IPS DF 19.7 (cell line): ENCODE data around the gene MLC1.

ENCODE experiments used
- DNase-seq: peaks from one replicate; pipeline ENCODE4 v3.0.0-alpha.2; 2013; ENCODE audit warnings: low read depth, low spot score

Gene MLC1

DNA sequence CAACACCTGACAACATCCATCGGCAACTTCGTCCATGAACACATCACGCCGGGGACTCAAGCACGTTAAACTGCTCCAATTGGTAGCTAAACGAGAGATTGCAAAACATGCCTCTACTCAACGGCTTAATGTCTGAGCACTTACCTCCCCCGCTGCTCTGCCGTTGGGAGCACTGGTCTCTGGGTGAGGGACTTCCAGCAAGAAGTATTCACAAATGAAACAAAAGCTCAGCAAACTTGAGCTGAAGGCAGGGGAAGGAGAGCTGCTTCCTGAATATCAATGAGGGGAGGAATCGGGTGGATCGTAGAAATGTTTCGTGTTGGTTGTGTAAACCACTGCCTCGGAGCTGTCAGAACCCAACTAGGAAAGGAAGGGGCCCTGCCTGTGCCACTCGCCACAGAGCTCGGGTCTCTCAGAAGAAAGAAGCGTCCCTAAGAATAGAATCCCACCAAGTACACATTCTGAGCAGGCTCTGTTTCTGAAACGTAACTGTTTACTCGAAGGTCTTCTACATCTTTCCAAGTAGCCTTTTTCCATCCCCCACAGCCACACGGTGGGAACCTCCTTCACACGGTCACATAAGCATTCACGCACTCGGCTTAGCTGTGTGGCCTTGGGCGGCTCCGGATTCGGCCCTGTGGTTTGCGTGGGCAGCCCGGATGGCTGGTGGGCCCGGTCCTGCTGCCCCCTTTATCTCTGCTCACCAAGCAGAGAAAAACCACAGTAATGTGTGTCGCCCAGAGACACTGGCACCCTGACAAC lies at the start of gene MLC1:
TSS of gene MLC1 (minus strand) at position 216 of the 762 bp plus-strand sequence. CDS start 524 bp downstream, outside the sequence.
- DNase-seq, result no peak

DNA sequence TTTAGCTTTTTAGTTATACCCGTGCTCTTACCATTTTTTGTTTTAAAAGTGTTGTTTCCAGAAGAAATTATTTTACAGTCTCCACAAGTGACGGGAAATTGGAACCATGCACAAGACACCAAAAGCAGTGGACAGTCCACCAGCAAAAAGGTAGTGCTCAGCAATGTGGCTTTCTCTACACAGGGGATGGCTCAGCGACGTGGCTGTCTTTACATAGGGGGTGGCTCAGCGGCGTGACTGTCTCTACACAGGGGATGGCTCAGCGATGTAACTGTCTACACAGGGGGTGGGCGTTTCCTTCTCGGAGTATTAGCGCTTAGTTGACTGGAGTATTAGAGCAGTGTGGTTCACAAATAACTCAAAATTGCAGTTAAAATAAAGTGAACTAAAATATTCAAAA lies 49.3 kb upstream of the MLC1 start:
- DNase-seq, result no peak

DNA sequence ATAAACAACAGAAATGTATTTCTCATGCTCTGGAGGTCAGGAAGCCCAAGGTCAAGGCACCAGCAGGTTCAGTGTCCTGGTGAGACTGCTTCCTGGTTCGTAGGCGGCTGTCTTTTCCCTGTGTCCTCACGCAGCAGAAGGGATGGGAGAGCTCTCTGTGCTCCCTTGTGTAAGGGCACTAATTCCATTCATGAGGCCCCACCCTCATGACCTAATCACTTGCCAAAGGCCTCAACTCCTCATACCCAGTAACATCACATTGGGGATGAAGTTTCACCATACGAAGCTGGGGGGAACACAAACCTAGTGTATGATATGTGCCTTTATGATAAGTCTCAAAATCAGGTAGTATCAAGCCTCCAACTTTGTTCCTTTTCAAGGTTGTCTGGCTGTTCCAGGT lies 46.7 kb upstream of the MLC1 start:
- DNase-seq, result no peak

DNA sequence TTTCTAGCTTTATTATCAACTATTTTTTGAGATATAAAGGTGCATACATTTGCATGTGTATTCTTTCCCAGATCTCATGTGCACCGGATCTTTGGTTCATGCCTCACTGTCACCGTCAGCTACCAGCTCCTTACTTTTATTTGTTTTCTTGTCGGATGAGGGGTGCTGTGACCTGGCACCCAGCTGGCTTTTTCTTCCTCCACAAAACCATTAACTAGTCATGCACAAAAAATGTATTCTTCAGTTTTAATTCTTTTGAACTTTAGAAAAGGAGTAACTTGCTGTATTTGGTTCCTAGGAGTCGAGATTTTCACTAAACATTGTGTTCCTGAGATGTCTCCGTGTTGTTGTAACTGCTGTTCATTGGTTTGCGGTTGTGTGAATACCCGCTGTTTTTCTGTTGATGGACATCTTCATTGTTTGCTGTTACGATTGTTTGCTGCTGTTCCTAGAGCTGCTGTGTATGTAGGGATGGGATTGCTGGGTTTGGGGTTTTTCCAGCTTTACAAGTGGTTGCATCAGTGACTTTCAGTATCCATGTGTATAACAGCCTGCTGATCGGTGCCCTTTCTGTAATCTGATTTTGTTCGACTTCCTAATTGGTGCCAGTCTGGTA lies 44.0 kb upstream of the MLC1 start:
- DNase-seq, result no peak

DNA sequence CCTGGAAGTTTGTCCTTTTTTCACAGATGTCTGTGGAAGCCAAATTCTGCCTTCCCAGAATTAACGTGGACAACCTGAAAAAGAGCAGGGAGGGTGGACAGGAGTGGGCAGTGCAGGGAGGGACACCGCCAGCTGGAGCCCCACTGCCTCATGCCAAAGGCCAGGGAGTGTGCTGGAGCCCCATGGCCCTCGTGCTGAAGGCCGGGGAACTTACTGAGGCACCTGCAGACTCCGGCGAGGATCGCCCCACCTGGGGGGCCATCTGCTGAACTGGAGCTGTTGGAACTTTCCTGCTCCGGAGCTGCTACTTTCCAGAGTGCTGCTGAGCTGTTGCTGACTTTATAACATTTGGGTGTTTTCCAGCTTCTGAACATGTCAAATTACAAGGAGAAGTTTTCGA lies 39.8 kb upstream of the MLC1 start:
- no peak for DNase-seq

DNA sequence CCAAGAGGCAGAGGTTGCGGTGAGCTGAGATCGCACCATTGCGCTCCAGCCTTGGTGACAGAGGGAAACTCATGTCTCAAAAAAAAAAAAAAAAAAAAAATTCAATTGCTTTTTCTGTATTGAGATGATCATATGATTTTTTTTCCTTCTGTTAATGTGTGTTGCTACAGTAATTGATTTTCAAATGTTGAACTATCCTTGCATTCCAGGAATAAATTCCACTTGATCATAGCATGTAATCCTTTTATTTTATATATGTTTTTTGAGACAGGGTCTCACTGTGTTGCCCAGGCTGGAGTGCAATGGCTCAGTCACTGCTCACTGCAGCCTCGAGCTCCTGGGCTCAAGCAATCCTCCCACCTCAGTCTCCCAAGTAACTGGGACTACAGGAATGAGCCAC lies 37.9 kb upstream of the MLC1 start:
- DNase-seq, result no peak

DNA sequence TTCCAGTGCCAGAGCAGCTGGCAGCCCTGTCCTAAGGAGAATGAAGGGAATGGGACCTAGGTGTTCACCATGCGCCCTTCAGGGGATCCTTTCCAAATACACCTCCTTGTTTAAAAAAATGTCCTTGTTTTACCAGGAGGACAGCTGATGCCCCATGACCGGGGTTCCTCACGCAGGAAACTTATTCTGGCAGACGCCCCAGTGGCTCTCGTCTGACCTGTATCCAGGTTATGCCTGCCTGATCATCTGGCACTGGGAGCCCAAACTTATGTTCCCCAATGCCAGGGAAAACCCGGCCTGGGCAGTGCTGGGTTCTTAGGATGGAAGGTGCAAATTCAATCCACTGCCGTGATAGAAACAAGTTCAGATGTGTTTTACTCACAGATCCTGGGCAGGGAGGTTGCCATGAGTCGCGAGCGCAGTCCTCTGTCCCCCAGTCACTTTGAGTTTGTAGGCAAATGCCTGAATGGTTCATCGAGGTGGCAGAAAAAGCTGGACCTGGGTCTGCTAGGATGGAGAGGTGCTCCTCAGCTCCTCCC lies 36.0 kb upstream of the MLC1 start:
- no peak for DNase-seq

DNA sequence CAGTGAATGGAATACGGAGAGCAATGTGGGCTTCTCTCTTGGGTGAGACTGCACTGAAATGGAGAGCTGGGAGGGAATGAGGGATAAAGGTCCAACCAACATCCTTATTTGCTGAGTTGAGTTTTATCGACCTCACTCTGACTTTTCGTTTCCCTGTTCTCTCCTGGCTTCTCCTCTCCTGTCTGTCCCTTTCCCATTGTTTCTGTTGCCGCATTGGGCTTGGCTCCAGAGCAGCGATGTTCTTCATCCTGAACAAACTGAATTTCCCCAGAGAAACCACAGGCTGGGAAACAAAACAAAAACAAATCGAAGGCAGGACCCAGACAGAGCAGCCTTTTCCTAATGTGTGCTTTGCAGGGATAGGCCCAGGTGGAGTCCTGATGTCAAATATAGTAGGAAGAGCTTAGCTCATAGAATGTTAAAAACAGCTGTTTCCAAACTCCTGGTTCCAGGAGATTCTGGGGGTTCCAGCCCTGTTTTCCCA lies 34.6 kb upstream of the MLC1 start:
- no peak for DNase-seq

DNA sequence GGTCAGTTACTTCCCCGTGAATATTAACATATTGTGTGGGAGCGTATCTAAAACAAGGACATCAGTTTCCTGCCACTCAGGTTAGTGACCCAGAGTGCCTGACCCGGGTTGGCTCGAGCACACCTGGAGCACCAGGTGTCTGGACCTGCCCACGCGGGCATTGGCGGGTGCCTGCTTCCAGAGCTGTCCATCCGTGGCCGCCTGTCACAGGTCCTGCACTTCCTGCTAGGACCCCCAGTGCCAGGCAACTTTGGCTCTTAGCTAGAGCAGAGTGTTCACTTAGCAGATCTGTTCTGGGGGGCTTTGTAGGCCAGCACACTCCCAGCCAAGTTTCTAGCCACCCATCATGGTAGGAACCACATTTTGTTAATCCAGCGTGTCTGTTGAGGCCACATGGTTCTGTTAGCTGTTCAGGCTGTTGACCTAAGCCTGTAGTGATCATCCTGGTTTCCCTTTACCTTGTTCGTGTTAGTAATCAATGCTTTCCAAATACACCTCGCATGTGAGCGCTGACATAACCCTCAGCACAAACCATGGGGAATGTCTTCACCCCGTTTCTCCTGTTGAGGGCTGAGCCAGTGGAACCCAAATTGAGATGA lies 34.0 kb upstream of the MLC1 start:
- DNase-seq, result no peak

DNA sequence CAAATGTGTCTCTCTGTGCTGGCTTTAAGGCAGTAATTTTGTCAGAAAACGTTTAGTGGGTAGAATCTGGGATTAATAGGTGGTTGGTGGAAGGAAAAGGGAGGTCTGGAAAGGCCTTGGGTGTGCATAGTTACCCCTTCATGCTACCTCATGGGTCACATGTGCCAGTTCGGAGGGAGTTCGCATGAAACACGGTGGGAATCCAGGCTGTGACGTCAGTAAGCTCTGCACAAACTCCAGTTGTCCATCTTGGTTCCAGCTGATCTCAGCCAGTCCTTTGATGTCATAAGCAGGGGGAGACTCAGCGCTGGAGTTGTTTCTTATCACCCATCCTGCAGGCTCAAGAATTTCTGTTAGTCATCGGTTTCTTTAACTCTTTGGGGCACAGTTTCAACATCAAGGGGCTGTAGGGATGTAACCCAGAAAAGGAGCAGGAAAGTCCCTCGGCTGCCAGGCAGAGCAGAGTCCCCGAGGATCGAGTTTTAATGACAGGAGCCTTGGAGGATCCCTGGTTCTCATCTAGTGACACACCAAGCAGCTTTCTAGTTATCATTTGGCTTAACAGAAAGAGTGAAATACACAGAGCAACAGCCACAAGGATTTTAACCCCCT lies 33.4 kb upstream of the MLC1 start:
- no peak for DNase-seq

DNA sequence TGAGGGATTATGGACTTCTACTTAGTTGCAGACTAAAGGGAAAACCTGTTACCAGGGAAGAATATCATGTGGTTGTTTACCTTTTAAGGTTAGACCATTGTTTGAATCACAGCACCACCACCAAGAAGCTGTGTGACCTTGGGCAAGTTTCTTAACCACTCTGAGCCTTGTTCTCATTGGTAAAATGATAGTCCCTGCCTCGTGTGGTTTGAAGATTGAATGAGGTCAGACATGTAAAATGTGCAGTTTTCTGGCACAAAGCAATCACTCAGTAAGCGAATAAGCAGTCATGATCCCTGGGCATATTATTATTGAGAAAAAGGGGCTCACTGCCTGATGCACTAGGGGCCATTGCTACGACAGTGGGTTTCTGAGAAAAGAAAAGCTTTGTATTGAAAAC lies 32.9 kb upstream of the MLC1 start:
- DNase-seq, result no peak

DNA sequence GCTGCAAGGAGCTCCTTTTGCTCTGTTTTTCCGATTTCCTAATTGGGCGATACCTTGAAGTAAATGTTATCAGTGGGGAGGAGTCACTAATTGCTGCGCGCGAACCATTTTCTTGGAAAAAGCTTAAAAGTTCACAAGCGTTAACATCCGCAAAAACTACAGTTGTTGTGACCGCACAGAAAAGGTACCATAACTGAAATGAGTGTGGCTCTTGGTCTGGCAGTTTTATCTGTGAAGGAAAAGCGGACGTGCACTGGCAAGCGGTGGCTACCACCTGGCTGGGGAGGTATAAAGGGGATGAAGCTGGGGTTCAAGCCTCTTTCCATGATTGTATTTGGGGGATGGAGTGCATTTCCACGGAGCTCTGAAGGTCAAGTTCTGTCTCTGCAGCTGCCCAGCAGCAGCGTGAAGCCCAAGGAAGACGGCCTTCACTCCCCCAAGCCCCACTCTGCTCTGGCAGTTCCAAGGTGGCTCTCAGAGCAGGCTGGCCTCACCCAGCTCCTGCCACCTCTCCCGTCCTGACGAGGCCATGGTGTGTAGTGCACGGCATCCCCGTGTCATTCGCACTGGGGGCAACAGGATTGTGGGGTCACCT lies 32.0 kb upstream of the MLC1 start:
- DNase-seq, result no peak

DNA sequence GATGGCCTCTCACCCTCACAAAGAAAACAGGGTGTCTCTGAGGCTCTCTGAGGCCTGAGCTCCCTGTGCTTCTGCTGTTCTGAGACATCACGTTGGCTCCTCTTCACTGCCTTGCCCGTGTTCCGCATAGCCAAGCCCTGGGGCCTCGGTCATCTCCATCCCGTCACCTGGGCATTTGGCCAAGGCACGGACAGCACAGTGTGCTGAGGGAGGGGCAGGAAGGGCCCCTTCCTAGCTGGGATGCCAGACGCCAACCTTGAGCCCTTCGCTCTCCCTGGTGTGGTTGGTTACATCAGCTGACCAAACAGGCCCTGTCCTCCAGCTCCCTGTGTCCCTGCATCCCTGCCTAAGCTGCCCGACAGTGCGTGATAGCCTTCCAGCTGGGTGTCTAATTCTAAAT lies 30.5 kb upstream of the MLC1 start:
- no peak for DNase-seq

DNA sequence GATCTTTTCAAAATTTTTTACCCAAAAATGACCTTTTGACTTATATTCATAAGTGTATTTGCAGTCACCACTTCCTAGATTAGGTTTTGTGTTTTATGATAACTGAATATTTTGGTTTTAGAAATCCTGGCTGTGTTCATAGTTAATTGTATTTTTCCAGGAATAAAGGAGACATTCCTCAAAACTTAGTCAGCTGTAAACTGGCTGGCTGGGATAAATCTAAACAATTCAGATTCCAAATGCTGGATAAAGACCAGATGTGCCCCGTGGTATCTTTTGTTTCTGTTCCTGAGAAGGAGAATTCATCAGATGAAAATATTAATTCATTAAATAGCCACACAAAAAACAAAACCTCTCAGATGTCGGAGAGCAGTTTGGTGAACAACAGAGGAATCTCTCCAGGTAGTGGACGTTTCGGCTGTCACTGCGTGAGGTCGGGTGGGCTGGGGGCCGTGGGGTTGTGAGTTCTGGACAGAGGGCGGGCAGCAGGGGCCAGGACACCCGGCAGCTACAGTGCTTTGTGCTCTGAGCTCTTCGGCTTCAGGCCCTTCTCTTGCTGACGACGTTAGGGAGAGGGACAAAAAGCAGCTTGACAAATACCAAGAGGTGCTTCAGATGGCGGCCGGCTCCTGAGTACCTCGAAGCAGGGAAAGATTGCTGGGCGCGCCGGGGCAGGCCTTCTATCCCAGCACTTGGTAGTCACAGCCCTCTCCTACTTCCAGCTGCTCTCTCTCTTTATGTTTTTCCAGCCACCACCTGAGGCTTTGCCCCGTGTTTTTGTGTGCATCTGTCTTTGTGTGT lies 29.2 kb upstream of the MLC1 start:
- DNase-seq, result no peak

DNA sequence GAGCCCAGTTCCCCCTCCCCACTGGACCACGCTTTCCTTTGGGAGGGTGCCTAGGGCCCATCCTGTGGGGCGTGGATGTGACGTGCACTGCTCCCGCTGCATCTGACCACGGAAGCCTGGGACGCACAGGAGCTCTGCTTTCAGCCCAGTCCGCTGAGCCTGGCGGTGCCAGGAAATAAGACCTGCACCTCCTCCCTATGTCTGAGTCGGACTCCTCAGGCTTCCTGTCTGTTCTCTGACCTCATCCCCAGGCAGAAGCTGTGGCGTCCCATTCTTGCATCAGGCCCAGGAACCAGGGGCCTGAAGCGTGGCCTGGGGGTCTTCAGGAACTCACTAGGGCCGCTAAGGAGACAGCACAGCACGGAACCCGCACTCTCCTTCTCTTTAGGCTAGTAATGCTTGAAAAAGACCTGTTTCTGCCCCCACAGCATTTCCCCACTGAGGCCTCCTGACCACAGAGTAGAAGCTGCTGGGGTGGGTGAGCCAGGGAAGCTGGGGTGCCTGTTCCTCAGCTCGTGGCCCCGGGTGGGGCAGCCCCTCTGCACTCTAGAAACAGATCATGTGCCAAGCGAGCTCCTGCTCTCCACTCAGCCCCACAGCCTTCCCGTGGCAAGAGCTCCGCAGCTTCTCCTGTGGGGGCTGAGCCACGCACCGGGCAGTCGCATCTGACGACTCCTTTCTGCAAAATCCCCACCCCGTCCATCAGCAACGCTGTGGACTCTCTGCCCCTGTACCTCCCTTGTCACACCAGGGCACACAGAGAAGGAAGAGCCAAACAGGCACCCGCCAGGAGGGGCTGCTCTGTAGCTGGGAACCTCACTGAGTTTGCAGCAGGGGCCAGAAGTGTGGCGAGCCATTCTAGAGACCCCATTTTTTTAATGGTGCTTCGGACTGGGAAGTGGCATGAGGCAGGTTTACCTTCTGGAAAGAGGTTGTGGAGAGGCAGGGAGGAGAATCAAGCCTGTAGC lies 27.2 kb upstream of the MLC1 start:
- DNase-seq, result no peak

DNA sequence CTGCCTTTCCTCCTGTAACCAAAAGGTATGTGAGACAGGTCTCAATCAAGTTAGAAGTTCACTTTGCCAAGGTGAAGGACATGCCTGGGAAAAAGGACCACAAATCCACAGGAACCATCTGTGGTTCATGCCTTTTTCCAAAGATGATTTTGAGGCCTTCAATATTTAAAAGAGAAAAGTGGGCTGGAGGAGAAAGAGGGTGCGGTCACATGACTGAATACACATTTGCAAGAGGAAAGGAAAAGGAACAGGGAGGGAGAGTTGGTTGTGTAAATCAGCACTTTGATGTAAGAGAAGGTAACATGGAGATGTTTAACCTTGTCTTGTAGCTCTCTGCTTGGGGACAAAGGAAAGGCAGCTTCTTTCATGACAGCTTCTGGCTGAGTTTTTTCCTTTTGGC lies 25.8 kb upstream of the MLC1 start:
- DNase-seq, result no peak

DNA sequence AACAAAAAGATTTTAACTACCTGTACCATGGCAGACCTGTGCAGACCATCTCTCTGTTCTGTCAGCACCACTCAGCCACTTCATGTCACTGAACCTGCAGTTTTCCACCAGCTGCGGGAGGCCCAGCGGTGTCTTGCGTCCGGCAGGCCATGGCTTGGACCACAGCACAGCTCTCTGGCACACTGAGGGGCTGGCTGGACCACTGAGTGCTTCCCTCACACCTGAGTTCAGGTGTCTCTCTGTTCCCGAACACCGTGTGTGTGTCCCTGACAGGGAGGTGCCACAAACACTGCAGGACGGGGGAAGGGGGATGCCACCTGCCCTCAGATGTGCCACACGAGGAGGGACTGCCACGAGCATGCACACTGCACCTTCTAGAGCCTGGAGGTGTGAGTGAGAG lies 22.3 kb upstream of the MLC1 start:
- no peak for DNase-seq

DNA sequence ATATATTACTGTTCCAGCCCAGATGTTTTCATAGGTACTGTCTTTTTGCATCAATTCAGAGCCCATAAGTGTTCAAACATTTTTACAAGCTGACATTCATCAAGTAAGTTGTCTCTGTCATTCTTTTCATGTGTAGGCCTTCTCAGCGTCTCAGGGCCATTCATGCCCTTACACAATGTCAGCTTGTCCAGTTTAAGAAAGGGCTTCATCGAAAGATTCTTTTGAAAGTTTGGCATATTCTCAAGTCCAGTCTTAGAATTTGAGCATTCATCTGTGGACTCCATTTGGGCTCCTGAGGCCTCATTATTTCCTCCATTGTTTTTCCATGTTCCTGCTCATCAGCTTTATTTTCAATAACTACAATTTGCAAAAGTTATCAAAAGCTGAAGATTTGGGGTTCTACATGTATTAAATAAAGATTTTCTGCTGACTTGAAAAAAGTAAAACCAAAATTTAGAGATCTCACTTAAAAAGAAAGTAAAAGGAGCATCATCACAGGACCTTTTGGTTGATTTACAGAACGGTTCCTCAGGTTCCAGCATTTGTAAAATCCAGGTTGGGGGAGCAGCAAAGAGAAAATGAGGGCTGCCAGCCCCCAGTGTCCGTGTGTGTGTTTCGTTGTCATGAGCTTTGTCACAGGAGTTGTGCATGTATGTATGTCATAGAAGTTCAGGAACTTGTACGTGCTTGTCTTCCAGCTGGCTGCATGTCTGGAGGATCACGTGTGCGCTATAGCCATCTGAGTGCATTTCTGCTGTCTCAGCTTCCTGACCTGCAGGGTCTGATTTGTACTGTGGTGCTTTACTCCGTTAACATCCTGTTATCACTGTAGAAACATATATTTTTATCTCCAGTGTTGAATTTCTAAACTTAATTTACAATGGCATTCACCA lies 20.2 kb upstream of the MLC1 start:
- no peak for DNase-seq

DNA sequence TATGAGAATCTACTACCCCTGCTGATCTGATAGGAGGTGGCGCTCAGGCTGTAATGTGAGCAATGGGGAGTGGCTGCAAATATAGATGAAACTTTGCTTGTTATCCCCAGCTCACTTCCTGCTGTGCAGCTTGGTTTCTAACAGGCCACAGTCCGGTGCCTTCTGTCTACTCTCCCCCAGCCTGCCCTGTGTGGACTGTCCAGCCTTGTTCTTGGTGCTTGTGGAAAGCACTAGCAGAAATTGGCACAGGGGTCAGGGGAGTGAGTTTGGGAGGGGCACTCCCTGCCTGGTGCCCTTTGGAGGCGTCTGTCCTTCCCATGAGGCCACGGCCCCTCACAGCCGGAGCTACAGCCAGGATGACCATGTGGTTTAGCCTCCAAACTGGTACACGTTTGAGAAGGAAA lies 18.9 kb upstream of the MLC1 start:
- no peak for DNase-seq
